GM12874 (cell line): ENCODE measurements around the gene PLCB1.

Source experiments
- CTCF ChIP-seq: IDR thresholded peaks from 2 replicates; pipeline ENCODE4 v1.5.1; 2011; ENCODE audit warnings: low read depth, mild to moderate bottlenecking, control low read depth, low read length, moderate library complexity; ENCODE audit not compliant: insufficient read depth

PLCB1 gene

GRCh38 chr20:8187740-8188139 lies 55.7 kb downstream of the PLCB1 start:
- no peak for TF ChIP-seq CTCF

- TF ChIP-seq CTCF, result no peak
Observed at GRCh38 chr20:8190043-8190880, 58.2 kb downstream of the PLCB1 start.

- TF ChIP-seq CTCF, result no peak
Observed at GRCh38 chr20:8194721-8195120, 62.7 kb downstream of the PLCB1 start.

- TF ChIP-seq CTCF, result no peak
Observed at GRCh38 chr20:8196096-8196495, 64.0 kb downstream of the PLCB1 start.

- TF ChIP-seq CTCF, result no peak
Observed at GRCh38 chr20:8200220-8200619, 68.2 kb downstream of the PLCB1 start.

GRCh38 chr20:8203366-8203765 lies 71.3 kb downstream of the PLCB1 start:
- no peak for TF ChIP-seq CTCF

GRCh38 chr20:8205996-8206395 lies 73.9 kb downstream of the PLCB1 start:
- TF ChIP-seq CTCF, result no peak
